GM13976 (cell line): ENCODE results near the gene POSTN.

Experiments
- DNase-seq: peaks from one replicate; pipeline ENCODE4 v3.0.0; 2012; ENCODE audit warnings: low spot score
- in situ Hi-C: fragments of 300-500 bp; cut with MboI; formaldehyde crosslinking; loops from one replicate; pipeline ENCODE4 v1.12.0; 2022; ENCODE audit warnings: low sequenced_read_pairs, mixed read lengths, inconsistent platforms; ENCODE audit not compliant: unreplicated experiment
- TF ChIP-seq, protein P1 (sequence below): IDR thresholded peaks from 2 replicates; pipeline ENCODE4 v1.5.1; 2012; ENCODE audit warnings: borderline replicate concordance, mild to moderate bottlenecking; ENCODE audit not compliant: insufficient read depth; ENCODE audit errors: extremely low read depth, missing control alignments, control extremely low read depth

Gene POSTN

DNA sequence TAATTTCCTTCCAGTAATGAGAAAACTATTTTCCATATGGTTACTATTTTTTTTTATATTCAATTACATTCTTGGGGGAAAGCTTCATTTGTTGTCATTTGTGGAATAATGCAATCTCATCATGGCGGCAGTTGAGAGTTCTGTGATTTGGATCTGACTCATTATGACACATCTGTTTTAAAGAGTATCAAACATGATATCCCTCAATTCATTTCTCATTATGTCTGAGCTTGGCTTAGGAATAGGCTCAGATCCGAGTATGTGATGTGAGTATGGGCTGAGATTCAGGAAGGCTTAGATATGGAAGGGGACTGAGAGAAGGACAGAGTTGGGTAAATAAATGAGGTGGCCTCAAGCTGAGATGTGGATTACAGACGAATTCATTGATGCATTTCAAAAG, 64.4 kb downstream of the POSTN start:
- in situ Hi-C loops, result no loop called here
- TF ChIP-seq, protein P1, sequence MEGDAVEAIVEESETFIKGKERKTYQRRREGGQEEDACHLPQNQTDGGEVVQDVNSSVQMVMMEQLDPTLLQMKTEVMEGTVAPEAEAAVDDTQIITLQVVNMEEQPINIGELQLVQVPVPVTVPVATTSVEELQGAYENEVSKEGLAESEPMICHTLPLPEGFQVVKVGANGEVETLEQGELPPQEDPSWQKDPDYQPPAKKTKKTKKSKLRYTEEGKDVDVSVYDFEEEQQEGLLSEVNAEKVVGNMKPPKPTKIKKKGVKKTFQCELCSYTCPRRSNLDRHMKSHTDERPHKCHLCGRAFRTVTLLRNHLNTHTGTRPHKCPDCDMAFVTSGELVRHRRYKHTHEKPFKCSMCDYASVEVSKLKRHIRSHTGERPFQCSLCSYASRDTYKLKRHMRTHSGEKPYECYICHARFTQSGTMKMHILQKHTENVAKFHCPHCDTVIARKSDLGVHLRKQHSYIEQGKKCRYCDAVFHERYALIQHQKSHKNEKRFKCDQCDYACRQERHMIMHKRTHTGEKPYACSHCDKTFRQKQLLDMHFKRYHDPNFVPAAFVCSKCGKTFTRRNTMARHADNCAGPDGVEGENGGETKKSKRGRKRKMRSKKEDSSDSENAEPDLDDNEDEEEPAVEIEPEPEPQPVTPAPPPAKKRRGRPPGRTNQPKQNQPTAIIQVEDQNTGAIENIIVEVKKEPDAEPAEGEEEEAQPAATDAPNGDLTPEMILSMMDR, result no peak
- no peak for DNase-seq

DNA sequence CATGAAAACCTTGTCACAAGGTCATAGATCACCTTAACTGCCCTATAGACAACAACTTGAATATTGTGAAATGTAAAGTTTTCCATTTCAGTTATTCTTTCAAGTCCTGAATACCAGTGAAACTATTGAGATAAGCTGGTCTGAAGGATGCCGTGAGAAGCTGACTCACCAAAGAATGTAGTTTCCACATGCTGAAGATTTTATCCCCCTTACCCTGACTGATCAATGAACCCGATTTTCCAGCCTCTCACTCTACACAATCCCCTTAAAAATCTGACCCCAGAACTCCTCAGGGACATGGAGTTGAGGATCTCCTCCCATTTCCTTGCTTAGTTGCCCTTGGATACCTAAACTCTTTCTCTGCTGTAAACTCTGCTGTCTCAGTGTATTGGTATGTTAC, 67.5 kb downstream of the POSTN start:
- DNase-seq, result no peak
- in situ Hi-C loops, result no loop called here
- TF ChIP-seq, protein P1, result no peak

DNA sequence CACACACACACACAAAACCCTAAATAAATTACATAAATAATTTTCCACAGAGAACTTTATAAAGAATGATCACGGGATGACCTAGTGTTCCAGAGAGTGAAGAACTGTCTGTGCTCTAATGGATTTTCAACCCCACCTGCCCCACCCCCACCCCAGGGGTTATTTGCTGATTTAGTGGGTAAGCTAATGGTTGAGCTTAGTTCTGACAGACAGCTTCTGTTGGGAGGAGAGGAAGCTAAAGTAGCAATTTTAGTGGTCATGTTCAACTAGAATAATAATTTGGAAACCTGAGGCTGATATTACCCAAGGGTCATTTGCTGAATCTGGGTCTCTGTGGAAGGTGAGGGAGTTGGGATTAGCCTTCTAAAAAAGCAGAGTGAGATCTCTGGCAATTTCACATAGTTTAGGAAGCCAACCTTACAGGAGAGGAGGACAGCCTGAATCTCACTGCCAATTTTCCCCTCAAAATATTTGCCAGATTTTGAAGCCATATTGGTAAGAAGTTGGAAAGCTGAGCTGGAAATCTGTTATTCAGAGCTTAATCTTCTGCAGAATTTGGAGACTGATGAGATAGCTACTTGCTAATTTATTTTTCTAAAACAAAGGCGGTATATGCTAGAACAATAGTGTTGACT, 68.7 kb downstream of the POSTN start:
- TF ChIP-seq, protein P1, result no peak
- in situ Hi-C loops, result no loop called here
- no peak for DNase-seq

DNA sequence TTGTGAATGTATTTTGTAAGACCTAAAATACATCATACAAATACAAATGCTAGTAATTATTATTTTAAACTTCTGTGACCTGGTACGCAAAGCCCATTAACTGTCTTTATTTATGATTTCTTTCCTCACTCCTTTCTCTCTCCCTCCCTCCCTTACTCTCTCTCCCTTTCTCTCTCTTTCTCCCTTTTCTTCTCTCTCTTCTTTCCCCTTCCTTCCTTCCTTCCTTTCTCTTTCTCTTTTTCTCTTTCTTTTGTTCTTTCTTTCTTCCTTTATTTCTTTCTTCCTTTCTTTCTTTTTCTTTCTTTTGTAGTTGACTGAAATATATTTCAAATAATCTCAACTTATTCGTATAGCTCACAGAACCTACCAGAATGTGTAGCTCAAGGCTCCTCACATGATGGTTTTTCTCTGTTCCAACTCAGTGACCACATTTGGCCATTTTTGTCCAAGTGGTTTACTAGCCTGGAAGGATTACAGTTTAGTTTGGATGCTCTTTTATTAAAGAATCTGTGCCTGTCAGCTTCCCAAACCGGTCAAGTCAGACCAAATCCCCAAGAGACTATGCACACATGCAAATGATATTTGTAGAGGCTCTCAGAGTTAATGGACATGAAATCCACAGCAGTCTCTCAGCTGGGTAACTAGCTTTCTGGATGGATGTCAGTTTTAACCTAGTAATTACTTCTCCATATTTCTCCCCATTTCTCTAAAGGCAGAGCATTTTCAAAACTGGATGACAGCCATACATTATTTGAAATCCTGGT, 71.7 kb downstream of the POSTN start:
- TF ChIP-seq, protein P1, result no peak
- in situ Hi-C loops, result no loop called here
- no peak for DNase-seq

DNA sequence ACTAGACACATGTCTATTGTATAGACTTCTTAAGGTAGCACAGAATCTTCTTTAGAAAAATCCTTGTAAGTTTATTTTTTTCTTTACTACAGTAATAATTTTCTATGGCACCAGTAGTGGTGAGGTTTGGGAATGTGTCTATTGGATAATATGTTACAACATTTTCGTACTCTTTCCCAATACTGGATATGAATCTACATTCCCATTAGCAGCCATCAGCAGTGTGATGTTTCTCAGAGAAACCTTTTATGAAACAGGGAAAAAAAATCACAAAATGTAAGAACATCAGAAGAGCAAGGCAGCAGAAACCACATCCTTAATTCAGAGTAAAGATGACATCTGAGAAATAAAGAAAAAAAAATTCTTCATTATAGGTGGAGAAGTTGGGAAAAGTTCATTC, 83.3 kb downstream of the POSTN start:
- in situ Hi-C loops, result no loop called here
- TF ChIP-seq, protein P1, result no peak
- DNase-seq, result no peak
